Upper lobe of left lung (tissue), 6 donors: ENCODE measurements around the gene XCL1. TPM values are rescaled to one million over a fixed set of nuclear protein-coding genes. Genes with fewer than 3 reads are reported as not detected.
"Not testable (repeated sequence)": the region's sequence is repeated elsewhere in the genome, so short reads cannot be mapped to it uniquely, and the experiment has no call there.

Experiments
- ATAC-seq, 2 donors: fragments of 200-7000 bp; cut with Tn5 transposase; one replicate each; pipeline ENCODE4 v1.9.1; 2022; ENCODE audit warnings: mild to moderate bottlenecking in 2 of 2, moderate library complexity in 2 of 2; ENCODE audit not compliant: low FRiP score in 2 of 2
- DNase-seq, 2 donors: peaks; one replicate each; pipeline ENCODE4 v3.0.0-alpha.2; 2019 to 2020
- H3K27ac ChIP-seq, 4 donors: fragments of 200-600 bp; sonication (generic); one replicate each; pipeline ENCODE4 v1.5.1; 2016 to 2019
- H3K27me3 ChIP-seq, 4 donors: fragments of 200-600 bp; sonication (generic); one replicate each; pipeline ENCODE4 v1.5.1; 2017 to 2019
- H3K36me3 ChIP-seq, 4 donors: fragments of 200-600 bp; sonication (generic); one replicate each; pipeline ENCODE4 v1.5.1; 2016 to 2019
- H3K4me1 ChIP-seq, 4 donors: fragments of 200-600 bp; sonication (generic); one replicate each; pipeline ENCODE4 v1.5.1; 2018 to 2019
- H3K4me3 ChIP-seq, 4 donors: fragments of 200-600 bp; sonication (generic); one replicate each; pipeline ENCODE4 v1.5.1; 2017 to 2019; ENCODE audit warnings: mild to moderate bottlenecking in 2 of 4, moderate library complexity in 1 of 4
- H3K9me3 ChIP-seq, 4 donors: fragments of 200-600 bp; sonication (generic); one replicate each; pipeline ENCODE4 v1.5.1; 2018 to 2019
- EP300 ChIP-seq, 4 donors: sonication (generic); formaldehyde crosslinking; IDR thresholded peaks; one replicate each; pipeline ENCODE4 v1.5.1; 2017; ENCODE audit warnings: antibody characterized with exemption in 4 of 4, control low read depth in 2 of 4
- POLR2A ChIP-seq, 4 donors: fragments of 450-650 bp; IDR thresholded peaks; one replicate each; pipeline ENCODE4 v1.5.1; 2016 to 2017; ENCODE audit warnings: antibody characterized with exemption in 4 of 4, mild to moderate bottlenecking in 2 of 4
- POLR2AphosphoS5 ChIP-seq, 2 donors: sonication (generic); formaldehyde crosslinking; IDR thresholded peaks; one replicate each; pipeline ENCODE4 v1.5.1; 2017; ENCODE audit warnings: antibody characterized with exemption in 2 of 2
- WGBS, 2 donors: methylation state at CpG; one replicate each; pipeline ENCODE4 v1.1.5; 2017 to 2018; 5-methylcytosine and 5-hydroxymethylcytosine counted together
- total RNA-seq, 6 donors: library from RNA; depleted of rRNA in 4 of 6; stranded (reverse); fragments of >200 nt in 4 of 6; gene quantifications; one replicate each; pipeline versions ENCODE4 v1.1.0 to v1.2.1, GENCODE V29; 2016 to 2021
- TF ChIP-seq, protein P1 (sequence below), 6 experiments: fragments of 450-650 bp in 4 of 6; fragments of 200-600 bp in 2 of 6; sonication (generic) in 2 of 6; IDR thresholded peaks; one replicate each; pipeline ENCODE4 v1.5.1; 2016 to 2019; ENCODE audit warnings: antibody characterized with exemption in 6 of 6
- donor health status: DM: no; HTN: no; CAD: no; lungs with moderate emphysema.
- donor health status: DM: no; HTN: yes; CAD: no; lungs with severe emphysema.

Gene XCL1
- total RNA-seq, 6 donors from 2014 or later, result 0.30 to 2.2 (median 1.2) TPM; not detected in 1

DNA sequence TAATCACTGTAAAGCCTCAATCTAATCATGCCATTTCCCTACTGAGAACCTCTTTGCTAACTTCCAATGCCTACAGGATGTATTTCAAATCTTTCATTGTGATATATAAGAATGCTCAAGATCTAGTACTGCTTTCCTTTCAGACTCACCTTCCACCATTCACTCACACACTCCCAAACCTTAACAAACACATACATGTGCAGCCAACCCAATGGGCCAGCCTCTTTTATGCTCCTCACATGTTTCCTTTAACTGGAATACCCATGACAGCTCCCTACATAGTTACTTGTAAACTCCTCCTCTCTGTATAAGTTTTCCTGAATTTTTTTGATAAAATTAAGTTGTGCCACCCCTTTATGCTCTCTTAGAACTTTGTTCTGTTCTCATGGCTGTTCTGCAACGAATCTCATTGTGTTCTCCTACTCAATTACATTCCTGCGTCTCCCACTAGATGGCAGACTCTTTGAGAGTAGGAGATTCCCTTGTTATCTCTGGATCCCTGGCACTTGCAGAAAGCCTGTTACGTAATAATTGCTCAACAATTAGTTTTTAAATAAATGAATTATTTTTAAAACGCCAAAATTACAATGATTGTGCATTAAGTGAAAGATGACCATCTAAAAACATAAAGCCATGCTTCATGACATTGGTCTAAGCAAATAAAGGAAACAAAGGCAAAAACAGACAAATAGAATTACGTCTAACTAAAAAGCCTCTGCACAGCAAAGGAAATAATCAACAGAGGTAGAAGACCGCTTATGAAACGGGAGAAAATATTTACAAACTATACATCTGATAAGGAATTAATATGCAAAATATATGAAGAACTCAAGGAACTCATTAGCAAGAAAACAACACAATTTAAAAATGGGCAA is 30.5 kb upstream of the XCL1 start:
- TF ChIP-seq, protein P1, sequence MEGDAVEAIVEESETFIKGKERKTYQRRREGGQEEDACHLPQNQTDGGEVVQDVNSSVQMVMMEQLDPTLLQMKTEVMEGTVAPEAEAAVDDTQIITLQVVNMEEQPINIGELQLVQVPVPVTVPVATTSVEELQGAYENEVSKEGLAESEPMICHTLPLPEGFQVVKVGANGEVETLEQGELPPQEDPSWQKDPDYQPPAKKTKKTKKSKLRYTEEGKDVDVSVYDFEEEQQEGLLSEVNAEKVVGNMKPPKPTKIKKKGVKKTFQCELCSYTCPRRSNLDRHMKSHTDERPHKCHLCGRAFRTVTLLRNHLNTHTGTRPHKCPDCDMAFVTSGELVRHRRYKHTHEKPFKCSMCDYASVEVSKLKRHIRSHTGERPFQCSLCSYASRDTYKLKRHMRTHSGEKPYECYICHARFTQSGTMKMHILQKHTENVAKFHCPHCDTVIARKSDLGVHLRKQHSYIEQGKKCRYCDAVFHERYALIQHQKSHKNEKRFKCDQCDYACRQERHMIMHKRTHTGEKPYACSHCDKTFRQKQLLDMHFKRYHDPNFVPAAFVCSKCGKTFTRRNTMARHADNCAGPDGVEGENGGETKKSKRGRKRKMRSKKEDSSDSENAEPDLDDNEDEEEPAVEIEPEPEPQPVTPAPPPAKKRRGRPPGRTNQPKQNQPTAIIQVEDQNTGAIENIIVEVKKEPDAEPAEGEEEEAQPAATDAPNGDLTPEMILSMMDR (IDR thresholded peaks at IDR 0.05), result peak in 5 of 6 experiments; percentile 15 to 42 (median 20)
- WGBS, 2 donors, result 56 to 58% methylated on average over 7 of the region's 7 CpGs
- not testable (repeated sequence) for H3K4me3 ChIP-seq, DNase-seq, H3K4me1 ChIP-seq, H3K36me3 ChIP-seq, H3K27me3 ChIP-seq, H3K9me3 ChIP-seq, H3K27ac ChIP-seq
- ATAC-seq, result peak in 1 of 2 donors; percentile 56

DNA sequence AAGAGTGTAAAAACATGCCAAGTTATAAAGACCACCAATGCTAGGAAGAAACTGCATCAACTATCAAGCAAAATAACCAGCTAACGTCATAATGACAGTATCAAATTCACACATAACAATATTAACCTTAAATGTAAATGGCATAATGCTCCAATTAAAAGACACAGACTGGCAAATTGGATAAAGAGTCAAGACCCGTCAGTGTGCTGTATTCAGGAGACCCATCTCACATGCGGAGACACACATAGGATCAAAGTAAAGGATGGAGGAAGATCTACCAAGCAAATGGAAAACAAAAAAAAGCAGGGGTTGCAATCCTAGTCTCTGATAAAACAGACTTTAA is 29.9 kb upstream of the XCL1 start:
- DNase-seq, H3K9me3 ChIP-seq, H3K27ac ChIP-seq, H3K4me1 ChIP-seq, H3K36me3 ChIP-seq, H3K4me3 ChIP-seq, H3K27me3 ChIP-seq, ATAC-seq: not testable (repeated sequence)
- WGBS, 2 donors, result 96 to 97% methylated on average over 3 of the region's 3 CpGs

DNA sequence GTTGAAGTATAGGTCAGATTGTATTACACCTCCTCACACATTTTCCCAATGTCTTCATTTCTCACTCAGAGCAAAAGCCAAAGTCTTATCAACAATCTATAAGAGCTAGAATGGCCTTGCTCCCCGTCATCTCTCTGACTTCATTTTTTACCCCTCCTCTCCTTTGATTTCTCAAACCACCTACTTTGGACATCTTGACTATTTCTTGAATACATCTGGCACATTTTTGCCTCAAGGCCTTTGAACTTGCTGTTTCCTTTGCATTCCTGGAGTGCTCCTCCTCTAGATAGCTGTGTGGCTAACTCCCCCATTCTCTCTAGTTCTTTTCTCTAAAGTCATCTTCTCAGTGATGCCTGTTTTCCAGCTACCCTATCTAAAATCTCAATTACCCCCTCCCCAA is 25.4 kb upstream of the XCL1 start:
- Histone ChIP-seq H3K9me3 (no peaks in the 10 kb centered on the region), H3K36me3 (no peaks in the 10 kb centered on the region), H3K4me1 (no peaks in the 10 kb centered on the region), H3K27me3 (no peaks in the 10 kb centered on the region), H3K27ac (no peak overlapping the region), H3K4me3 (no peak overlapping the region)
- 53 to 55% methylated on average over 1 of the region's 1 CpG for WGBS, 2 donors
- no peak for ATAC-seq
- DNase-seq, result no peak
- TF ChIP-seq POLR2A (IDR thresholded peaks at IDR 0.05), result no peak

DNA sequence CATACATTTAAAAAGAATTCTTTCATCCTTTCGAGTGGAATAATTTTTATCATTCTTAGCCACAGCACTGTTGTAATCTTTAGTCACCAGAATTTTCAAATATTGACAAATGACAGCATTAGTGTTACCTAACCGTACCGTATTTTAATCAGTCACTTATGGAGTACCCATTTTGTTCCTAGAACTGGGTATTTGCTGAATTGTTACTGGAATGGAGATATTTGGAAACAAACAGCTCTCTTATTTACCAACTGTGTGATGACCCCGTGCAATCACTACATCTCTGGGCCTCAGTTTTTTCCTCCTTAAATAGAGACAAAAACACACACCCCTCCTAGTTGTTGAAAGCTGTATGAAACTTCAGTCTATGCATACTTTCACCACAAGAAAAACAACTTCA is 24.7 kb upstream of the XCL1 start:
- no peak overlapping the region for H3K27ac ChIP-seq

DNA sequence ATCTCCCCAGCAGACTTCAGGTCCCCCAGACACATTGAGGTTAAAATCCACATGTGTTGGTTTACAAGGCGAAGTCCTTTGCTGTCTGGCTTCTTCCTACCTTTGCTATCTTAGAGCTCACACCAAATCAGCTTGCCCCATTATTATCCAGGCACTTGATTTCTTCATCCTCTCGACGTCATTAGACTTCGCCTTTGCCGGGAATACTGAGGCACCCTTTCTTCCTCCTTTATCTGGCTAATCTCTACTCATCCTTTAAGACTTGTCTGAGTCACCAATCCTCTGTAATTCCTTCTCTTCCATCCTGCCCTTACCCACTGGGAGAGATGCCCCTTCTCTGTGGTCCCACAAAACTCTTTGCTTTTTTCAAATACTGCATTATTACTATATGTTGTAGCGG is 23.4 kb upstream of the XCL1 start:
- no peak overlapping the region for H3K27ac ChIP-seq
- 75 to 90% methylated on average over 6 of the region's 6 CpGs for WGBS, 2 donors
- TF ChIP-seq POLR2AphosphoS5 (IDR thresholded peaks at IDR 0.05) (no peak), POLR2A (IDR thresholded peaks at IDR 0.05) (no peak), EP300 (IDR thresholded peaks at IDR 0.05) (no peak)
- TF ChIP-seq, protein P1 (IDR thresholded peaks at IDR 0.05), result no peak
- ATAC-seq (no peak), DNase-seq (no peak)
- H3K36me3 ChIP-seq, result no peaks in the 10 kb centered on the region
- H3K9me3 ChIP-seq, result no peaks in the 10 kb centered on the region
- H3K27me3 ChIP-seq, result no peaks in the 10 kb centered on the region
- no peak overlapping the region for H3K4me3 ChIP-seq
- H3K4me1 ChIP-seq, result no peaks in the 10 kb centered on the region

More for the DNA sequence above, 24.7 kb upstream of the XCL1 start:
- no peaks in the 10 kb centered on the region for H3K4me1 ChIP-seq
- WGBS, 2 donors, result 59 to 62% methylated on average over 4 of the region's 4 CpGs
- H3K4me3 ChIP-seq, result no peak overlapping the region
- no peaks in the 10 kb centered on the region for H3K27me3 ChIP-seq
- TF ChIP-seq POLR2A (IDR thresholded peaks at IDR 0.05), result no peak
- TF ChIP-seq, protein P1 (IDR thresholded peaks at IDR 0.05), result no peak
- TF ChIP-seq POLR2AphosphoS5 (IDR thresholded peaks at IDR 0.05), result no peak
- TF ChIP-seq EP300 (IDR thresholded peaks at IDR 0.05), result no peak
- no peaks in the 10 kb centered on the region for H3K9me3 ChIP-seq
- ATAC-seq, result no peak
- no peak for DNase-seq
- H3K36me3 ChIP-seq, result no peaks in the 10 kb centered on the region
